Hair follicle dermal papilla cell (primary cell): ENCODE data around the gene GOLGA8O. TPM values are rescaled to one million over a fixed set of nuclear protein-coding genes. Genes with fewer than 3 reads are reported as not detected.

Experiments
- small RNA-seq: library from RNA; depleted of rRNA; stranded (forward); fragments of <200 nt; gene quantifications from one replicate; pipeline ENCODE3, GENCODE V24; 2012
- total RNA-seq: library from RNA; depleted of rRNA; stranded (reverse); fragments of >200 nt; gene quantifications from 2 replicates; pipeline ENCODE4 v1.2.3, GENCODE V29; 2012

Gene GOLGA8O, protein sequence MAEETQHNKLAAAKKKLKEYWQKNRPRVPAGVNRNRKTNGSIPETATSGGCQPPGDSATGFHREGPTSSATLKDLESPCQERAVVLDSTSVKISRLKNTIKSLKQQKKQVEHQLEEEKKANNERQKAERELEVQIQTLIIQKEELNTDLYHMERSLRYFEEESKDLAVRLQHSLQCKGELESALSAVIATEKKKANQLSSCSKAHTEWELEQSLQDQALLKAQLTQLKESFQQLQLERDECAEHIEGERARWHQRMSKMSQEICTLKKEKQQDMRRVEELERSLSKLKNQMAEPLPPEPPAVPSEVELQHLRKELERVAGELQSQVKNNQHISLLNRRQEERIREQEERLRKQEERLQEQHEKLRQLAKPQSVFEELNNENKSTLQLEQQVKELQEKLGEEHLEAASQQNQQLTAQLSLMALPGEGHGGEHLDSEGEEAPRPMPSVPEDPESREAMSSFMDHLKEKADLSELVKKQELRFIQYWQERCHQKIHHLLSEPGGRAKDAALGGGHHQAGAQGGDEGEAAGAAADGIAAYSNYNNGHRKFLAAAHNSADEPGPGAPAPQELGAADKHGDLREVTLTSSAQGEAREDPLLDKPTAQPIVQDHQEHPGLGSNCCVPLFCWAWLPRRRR
- total RNA-seq: 0.97 and 2.7 TPM in 2 replicates

DNA sequence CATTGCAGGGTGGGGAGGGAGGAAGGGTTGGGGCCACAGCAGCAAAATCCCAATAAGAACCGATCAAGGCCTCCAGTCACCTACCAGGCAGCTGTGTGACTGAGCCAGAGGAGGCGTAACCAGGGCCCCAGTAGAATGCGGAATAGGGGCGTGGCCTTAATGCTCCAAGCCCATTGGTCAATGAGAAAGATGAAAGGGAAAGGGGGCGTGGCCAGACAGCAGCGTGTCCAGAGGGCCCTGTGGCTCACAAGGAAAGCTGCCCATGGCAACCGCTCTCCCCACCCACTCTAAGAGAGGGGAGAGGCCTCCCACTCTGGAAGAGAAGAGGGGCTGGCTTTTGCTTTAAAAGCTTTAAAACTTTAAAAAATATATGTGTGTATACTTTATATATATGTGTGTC, at the start of gene GOLGA8O:
Gene GOLGA8O, minus strand, starts transcription at position 101 of the 400 bp plus-strand sequence. Its CDS starts 98 bp downstream, at position 3.

DNA sequence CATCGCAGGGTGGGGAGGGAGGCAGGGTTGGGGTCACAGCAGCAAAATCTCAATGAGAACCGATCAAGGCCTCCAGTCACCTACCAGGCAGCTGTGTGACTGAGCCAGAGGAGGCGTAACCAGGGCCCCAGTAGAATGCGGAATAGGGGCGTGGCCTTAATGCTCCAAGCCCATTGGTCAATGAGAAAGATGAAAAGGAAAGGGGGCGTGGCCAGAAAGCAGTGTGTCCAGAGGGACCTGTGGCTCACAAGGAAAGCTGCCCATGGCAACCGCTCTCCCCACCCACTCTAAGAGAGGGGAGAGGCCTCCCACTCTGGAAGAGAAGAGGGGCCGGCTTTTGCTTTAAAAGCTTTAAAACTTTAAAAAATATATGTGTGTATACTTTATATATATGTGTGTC, 52.2 kb downstream of the GOLGA8O start, which contains the start of gene GOLGA8K:
Gene GOLGA8K, minus strand, starts transcription at position 101 of the 400 bp plus-strand sequence. Its CDS starts 98 bp downstream, at position 3.

Small RNA genes within 50 kb of the gene (small RNA-seq; reads per million reads assigned to genes)
- gene AC135983.5 (not detected), gene RF00096 (not detected), gene RN7SL539P (not detected)

Other genes with a start within 250 kb of the GOLGA8O start
- gene GOLGA8K, start 52.3 kb downstream of the GOLGA8O start, total RNA-seq: 0.32 TPM in 1 of 2 replicates, not detected in the other
- 3.3 and 14.1 TPM in 2 replicates for gene GOLGA8N, start 137.8 kb upstream of the GOLGA8O start, total RNA-seq
- 7.2 and 15.1 TPM in 2 replicates for gene ARHGAP11A, start 159.9 kb upstream of the GOLGA8O start, total RNA-seq
- gene SCG5, start 186.1 kb upstream of the GOLGA8O start, total RNA-seq: 7.8 and 11.8 TPM in 2 replicates